HG03135 (cell line): Measurements from ENCODE around the gene ZNF362.

Experiments
- ATAC-seq: cut with Tn5 transposase; IDR thresholded peaks from one replicate; pipeline ENCODE4 v1.9.1; 2021; ENCODE audit warnings: mild to moderate bottlenecking, moderate library complexity; ENCODE audit not compliant: unreplicated experiment

ZNF362 gene

DNA sequence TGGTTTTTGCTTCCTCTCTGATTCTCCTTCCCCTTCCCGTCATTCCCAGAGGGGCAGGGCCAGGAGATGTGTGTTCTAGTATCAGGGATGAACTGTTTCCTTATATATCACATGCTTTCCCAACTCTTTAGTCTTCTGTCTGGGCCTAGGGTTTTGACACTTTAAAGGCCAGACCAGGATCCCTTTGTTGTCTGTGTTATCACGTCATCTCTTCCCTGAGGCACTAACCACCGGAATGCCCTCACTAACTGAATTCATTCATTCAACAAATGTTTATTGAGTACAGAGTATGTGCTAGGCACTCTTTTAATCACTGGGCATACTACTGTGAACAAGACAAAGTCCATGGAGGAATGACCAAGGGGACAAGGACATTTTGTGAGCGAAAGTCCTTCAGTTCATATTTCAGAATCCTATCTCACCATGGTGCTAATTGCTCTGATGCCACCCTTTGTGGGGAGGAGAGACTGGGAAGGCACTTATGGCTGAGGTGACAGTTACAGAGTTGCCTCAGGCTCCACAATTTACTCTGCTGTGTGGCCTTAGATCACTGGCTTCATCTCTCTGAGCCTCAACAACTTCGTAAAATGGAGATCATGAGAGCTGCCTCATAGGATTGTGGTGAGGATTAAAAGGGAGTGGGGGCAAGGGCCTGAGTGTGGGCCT lies 12.0 kb upstream of the ZNF362 start:
- ATAC-seq: no peak

GRCh38 chr1:33244809-33245186 lies 11.5 kb upstream of the ZNF362 start:
- no peak for ATAC-seq

GRCh38 chr1:33246171-33246570 lies 10.1 kb upstream of the ZNF362 start:
- ATAC-seq: no peak

- no peak for ATAC-seq
Measured at GRCh38 chr1:33247545-33247944, 8.7 kb upstream of the ZNF362 start.

GRCh38 chr1:33248244-33248643 lies 8.0 kb upstream of the ZNF362 start:
- no peak for ATAC-seq

GRCh38 chr1:33249422-33249821 lies 6.9 kb upstream of the ZNF362 start:
- ATAC-seq: no peak

DNA sequence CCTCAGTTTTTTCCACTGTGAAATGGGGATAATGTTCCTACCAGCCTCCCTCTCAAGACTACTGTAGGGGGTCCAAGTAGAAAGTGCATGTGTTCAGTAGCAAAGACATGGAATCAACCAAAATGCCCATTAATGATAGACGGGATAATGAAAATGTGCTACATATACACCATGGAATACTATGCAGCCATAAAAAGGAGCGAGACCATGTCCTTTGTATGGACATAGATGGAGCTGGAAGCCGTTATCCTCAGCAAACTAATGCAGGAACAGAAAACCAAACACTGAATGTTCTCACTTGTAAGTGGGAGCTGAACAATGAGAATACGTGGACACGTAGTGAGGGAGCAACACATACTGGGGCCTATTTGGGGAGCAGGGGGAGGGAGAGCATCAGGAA lies 6.1 kb upstream of the ZNF362 start:
- ATAC-seq: no peak

DNA sequence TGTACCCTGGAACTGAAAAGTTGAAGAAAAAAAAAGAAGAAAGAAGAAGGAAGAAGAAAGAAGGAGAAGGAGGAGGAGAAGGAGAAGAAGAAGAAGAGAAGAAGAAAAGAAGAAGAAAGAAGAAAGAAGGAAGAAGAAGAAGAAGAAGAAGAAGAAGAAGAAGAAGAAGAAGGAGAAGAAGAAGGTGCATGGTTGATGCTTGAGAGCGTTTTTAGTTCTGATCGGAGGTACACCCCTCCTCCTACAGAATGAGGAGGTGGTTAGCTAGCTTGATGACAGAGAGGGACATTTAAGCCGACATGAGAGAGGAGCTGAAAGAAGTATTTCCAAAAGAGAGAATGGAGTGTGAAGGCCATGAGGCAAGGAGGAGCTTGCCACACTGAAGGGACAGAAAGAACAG lies 5.6 kb upstream of the ZNF362 start:
- ATAC-seq: no peak

DNA sequence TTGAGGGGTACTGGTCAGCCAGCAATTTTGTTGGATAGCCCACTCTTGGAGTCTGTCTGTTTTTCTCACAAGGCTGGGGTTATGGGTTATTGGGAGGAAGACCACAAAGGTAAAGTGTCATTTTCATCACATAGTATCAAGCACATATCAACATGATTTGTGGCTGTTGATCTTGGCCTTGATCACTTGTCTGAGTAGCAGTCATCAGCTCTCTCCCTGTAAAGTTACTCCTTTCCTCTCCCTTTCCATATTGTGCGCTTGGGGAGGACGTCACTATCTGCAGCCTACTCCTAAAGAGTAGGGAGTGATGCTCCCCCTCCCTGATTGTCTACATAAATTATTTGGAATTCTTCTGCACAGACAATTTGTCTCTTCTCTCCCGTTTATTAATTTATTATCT lies 1.8 kb upstream of the ZNF362 start:
- ATAC-seq: no peak

- ATAC-seq: no peak
Measured at GRCh38 chr1:33255347-33256220, 708 bp upstream of the ZNF362 start.

- ATAC-seq: no peak
Measured at GRCh38 chr1:33256221-33256470, 146 bp upstream of the ZNF362 start.

DNA sequence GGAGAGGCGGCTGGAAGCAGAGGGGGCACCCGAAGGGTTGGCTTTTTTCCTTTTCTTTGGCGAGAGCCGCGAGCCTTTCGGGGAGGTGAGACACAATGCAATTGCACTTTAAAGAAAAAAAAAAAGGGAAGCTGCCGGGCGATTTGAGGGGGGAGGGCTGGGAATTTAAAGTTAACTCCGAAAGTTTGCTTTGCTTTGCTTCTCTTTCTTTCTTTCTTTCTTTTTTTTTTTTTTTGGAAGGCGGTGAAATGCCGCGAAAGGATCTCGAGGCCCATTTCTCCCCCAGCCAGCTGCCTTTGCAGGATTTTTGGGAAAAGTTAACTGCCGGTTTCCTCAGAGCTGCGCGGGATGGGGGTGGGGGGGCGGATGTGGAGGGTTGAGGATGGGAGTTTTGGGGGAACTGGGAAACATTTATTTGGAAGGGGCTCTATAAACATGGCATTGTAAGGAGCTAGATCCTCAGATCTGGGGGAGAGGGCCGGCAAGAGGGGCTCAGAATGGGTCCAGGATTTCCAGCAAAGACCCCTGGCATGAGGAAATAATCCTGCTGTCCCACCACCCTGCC lies 997 bp downstream of the ZNF362 start:
- ATAC-seq: no peak

- no peak for ATAC-seq
Measured at GRCh38 chr1:33257772-33258712, 1.8 kb downstream of the ZNF362 start.

DNA sequence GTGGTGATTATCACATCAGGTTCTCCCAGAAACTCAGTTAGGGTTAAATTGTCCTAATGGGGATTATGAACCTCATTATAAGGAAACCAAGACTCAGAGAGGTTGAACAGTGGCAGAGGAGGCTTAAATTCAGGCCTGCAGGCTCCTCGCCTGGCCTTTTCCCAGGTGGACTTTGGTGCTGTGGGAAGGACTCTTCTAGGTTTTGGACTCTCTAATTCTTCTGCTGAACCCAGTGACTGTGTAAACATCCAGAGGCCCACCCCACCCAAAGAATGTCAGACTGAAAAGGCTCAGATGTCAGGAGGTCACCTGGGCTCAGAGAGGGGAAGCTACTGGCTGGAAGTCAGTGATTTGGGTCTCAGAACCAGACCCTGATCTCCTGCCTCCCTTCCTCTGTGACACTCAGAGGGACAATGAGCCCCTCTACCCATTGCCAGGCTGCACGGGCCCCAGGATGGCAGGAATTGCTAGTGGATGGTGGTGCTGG lies 2.5 kb downstream of the ZNF362 start:
- ATAC-seq: no peak

GRCh38 chr1:33259879-33260278 lies 3.6 kb downstream of the ZNF362 start:
- no peak for ATAC-seq

- no peak for ATAC-seq
Measured at GRCh38 chr1:33260439-33260838, 4.1 kb downstream of the ZNF362 start.

DNA sequence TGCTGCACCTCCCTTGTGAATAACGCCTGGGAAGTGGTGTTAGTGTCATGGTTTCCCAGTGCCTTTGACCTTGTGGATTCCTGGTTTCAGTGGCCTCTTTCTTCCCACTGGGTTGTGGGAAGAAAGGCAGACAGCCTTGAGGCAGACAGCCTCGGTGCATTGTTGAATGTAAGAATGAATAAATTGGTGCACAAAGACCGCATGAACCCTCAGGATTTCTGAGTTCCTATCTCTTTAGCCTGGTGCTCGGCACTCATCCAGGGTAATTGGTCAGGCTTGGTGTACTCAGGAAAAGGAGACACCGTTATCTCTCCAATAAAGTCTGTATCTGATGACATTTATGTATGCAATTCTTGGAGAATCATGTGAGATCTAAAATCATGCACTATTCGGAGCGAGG lies 5.1 kb downstream of the ZNF362 start:
- no peak for ATAC-seq

GRCh38 chr1:33263890-33264504 lies 7.7 kb downstream of the ZNF362 start:
- no peak for ATAC-seq

DNA sequence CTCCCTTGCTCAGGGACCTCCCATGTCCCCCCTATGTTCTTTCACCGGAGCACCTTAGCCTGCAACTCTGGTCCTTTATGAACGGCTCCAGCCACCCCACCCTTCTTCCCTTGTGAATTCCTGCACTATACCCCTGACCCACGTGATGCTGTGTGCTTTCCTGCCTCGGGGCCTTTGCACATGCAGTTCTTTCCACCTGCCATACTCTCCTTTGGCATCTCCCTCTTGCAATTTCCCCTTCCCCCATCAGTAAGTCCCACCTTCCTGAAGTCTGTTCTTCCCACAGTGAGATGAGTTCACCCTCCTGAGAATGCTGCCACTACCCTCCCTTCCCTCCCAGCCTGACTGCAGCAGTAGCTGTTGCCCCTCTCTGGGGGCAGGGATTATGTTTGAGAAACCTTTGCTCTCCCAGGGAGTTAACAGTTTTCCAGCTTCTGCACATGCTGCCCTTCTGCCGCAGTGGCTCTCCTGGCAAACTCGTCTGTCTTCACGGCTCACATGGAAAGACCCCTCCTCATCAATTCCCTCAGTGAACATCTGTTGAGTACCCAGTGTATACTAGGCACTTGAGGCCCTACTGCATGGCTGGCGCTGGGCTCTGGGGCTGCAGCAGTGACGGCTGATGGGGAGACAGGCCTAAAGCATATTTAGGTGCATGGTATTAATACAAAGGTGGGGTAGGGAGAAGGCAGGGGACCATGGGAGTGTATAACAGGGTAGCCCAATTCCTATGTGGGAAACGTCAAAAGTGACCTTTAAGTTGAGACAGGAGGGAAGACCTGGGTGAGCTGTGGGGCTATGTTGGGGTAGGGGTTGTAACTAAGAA lies 9.7 kb downstream of the ZNF362 start:
- no peak for ATAC-seq

GRCh38 chr1:33266766-33267165 lies 10.5 kb downstream of the ZNF362 start:
- ATAC-seq: no peak
